HEK293 (cell line): ENCODE results near the gene PIP5KL1.
A peak's percentile ranks its signal among the peaks of the same experiment; 100 is the strongest.

Experiments
- CTCF ChIA-PET: fragments of 350-600 bp; formaldehyde crosslinking; extraction: SDS; loops from one replicate; lab custom pipeline; 2021; ENCODE audit warnings: antibody characterized with exemption; lab: Yijun Ruan, JAX
- POLR2A ChIA-PET: fragments of 300-600 bp; formaldehyde crosslinking; extraction: SDS; loops from one replicate; lab custom pipeline; 2020; ENCODE audit warnings: antibody characterized with exemption, inconsistent platforms; lab: Yijun Ruan, JAX
- H3K27ac ChIP-seq: fragments of 200-500 bp; sonication (Bioruptor generic); 2 replicates; pipeline ENCODE4 v1.5.1; 2014; ENCODE audit warnings: low read depth, low read length, control low read depth, inconsistent platforms; ENCODE audit errors: extremely low read depth
- H3K36me3 ChIP-seq, 2 experiments: fragments of 200-500 bp in 1 of 2; sonication (Bioruptor generic) in 1 of 2; 1 replicate in 1 of 2; 2 replicates in 1 of 2; pipeline ENCODE4 v1.5.1; 2014 to 2017; ENCODE audit warnings: inconsistent platforms in 2 of 2, low read length in 2 of 2; ENCODE audit not compliant: control insufficient read depth in 2 of 2, insufficient read depth in 1 of 2
- H3K4me1 ChIP-seq: fragments of 200-500 bp; sonication (Bioruptor generic); 2 replicates; pipeline ENCODE4 v1.5.1; 2014; ENCODE audit warnings: mild to moderate bottlenecking, low read length, inconsistent platforms; ENCODE audit not compliant: control insufficient read depth, insufficient read depth
- H3K4me3 ChIP-seq: 2 replicates; pipeline ENCODE4 v1.5.1; 2011; ENCODE audit warnings: low read depth, mild to moderate bottlenecking, control low read depth, low read length, moderate library complexity
- H3K9me3 ChIP-seq: fragments of 200-500 bp; sonication (Bioruptor generic); 2 replicates; pipeline ENCODE4 v1.5.1; 2014; ENCODE audit warnings: low read depth, low read length, inconsistent platforms; ENCODE audit not compliant: control insufficient read depth, insufficient read depth
- BCL11A ChIP-seq: fragments of 450-650 bp; formaldehyde crosslinking; IDR thresholded peaks from 2 replicates; pipeline ENCODE4 v1.5.1; 2016; ENCODE audit warnings: low read depth, missing biosample characterization, missing genetic modification characterization
- GLI2 ChIP-seq: fragments of 450-650 bp; formaldehyde crosslinking; IDR thresholded peaks from 2 replicates; pipeline ENCODE4; 2017; ENCODE audit warnings: missing biosample characterization, missing genetic modification characterization, low read depth, borderline replicate concordance
- KLF8 ChIP-seq: fragments of 450-650 bp; formaldehyde crosslinking; IDR thresholded peaks from 2 replicates; pipeline ENCODE4 v1.5.1; 2016; ENCODE audit warnings: missing biosample characterization, missing genetic modification characterization
- KLF9 ChIP-seq: fragments of 450-650 bp; formaldehyde crosslinking; IDR thresholded peaks from 2 replicates; pipeline ENCODE4 v1.5.1; 2016; ENCODE audit warnings: missing biosample characterization, missing genetic modification characterization, low read depth
- OVOL3 ChIP-seq: fragments of 450-650 bp; formaldehyde crosslinking; IDR thresholded peaks from 2 replicates; pipeline ENCODE4 v1.5.1; 2016; ENCODE audit warnings: missing biosample characterization, missing genetic modification characterization
- TRIM28 ChIP-seq: IDR thresholded peaks from 2 replicates; pipeline ENCODE4 v1.6.1; 2011; ENCODE audit warnings: low read length, control low read depth, borderline replicate concordance
- YY2 ChIP-seq: fragments of 450-650 bp; formaldehyde crosslinking; IDR thresholded peaks from 2 replicates; pipeline ENCODE4 v1.5.1; 2016; ENCODE audit warnings: missing biosample characterization, missing genetic modification characterization
- ZBTB44 ChIP-seq: fragments of 450-650 bp; IDR thresholded peaks from 2 replicates; pipeline ENCODE4 v1.5.1; 2018; ENCODE audit warnings: missing biosample characterization, mild to moderate bottlenecking, missing genetic modification characterization
- ZBTB6 ChIP-seq: fragments of 450-650 bp; formaldehyde crosslinking; IDR thresholded peaks from 2 replicates; pipeline ENCODE4 v1.5.1; 2017; ENCODE audit warnings: missing biosample characterization, missing genetic modification characterization
- ZEB2 ChIP-seq: fragments of 450-650 bp; formaldehyde crosslinking; IDR thresholded peaks from 2 replicates; pipeline ENCODE4 v1.5.1; 2016; ENCODE audit warnings: missing biosample characterization, missing genetic modification characterization
- ZFHX2 ChIP-seq: fragments of 450-650 bp; formaldehyde crosslinking; conservative IDR thresholded peaks from 2 replicates; pipeline ENCODE4 v1.5.1; 2016; ENCODE audit warnings: missing biosample characterization, missing genetic modification characterization
- ZFP69B ChIP-seq: fragments of 450-650 bp; formaldehyde crosslinking; IDR thresholded peaks from 2 replicates; pipeline ENCODE4 v1.5.1; 2016; ENCODE audit warnings: missing biosample characterization, missing genetic modification characterization
- ZNF114 ChIP-seq: fragments of 450-650 bp; formaldehyde crosslinking; IDR thresholded peaks from 2 replicates; pipeline ENCODE4 v1.5.0; 2017; ENCODE audit warnings: missing biosample characterization, missing genetic modification characterization
- ZNF133 ChIP-seq: fragments of 450-650 bp; formaldehyde crosslinking; IDR thresholded peaks from 2 replicates; pipeline ENCODE4 v1.5.1; 2016; ENCODE audit warnings: missing biosample characterization, missing genetic modification characterization
- ZNF214 ChIP-seq: fragments of 450-650 bp; formaldehyde crosslinking; IDR thresholded peaks from 2 replicates; pipeline ENCODE4 v1.5.1; 2017; ENCODE audit warnings: missing biosample characterization, mild to moderate bottlenecking, missing genetic modification characterization, borderline replicate concordance
- ZNF24 ChIP-seq: fragments of 450-650 bp; formaldehyde crosslinking; IDR thresholded peaks from 2 replicates; pipeline ENCODE4 v1.5.1; 2016; ENCODE audit warnings: missing biosample characterization, missing genetic modification characterization
- ZNF302 ChIP-seq: fragments of 450-650 bp; formaldehyde crosslinking; IDR thresholded peaks from 2 replicates; pipeline ENCODE4 v1.5.1; 2016; ENCODE audit warnings: missing biosample characterization, missing genetic modification characterization, low read depth
- ZNF362 ChIP-seq: fragments of 450-650 bp; formaldehyde crosslinking; IDR thresholded peaks from 2 replicates; pipeline ENCODE4 v1.5.1; 2016; ENCODE audit warnings: missing biosample characterization, missing genetic modification characterization
- ZNF416 ChIP-seq: fragments of 450-650 bp; formaldehyde crosslinking; IDR thresholded peaks from 2 replicates; pipeline ENCODE4 v1.5.1; 2016; ENCODE audit warnings: missing biosample characterization, missing genetic modification characterization
- ZNF488 ChIP-seq: fragments of 450-650 bp; formaldehyde crosslinking; IDR thresholded peaks from 2 replicates; pipeline ENCODE4 v1.5.1; 2016; ENCODE audit warnings: missing biosample characterization, missing genetic modification characterization
- ZNF549 ChIP-seq: fragments of 450-650 bp; IDR thresholded peaks from 2 replicates; pipeline ENCODE4 v1.5.1; 2018; ENCODE audit warnings: missing biosample characterization, missing genetic modification characterization, mild to moderate bottlenecking, inconsistent platforms, moderate library complexity
- ZNF555 ChIP-seq: fragments of 450-650 bp; formaldehyde crosslinking; conservative IDR thresholded peaks from 2 replicates; pipeline ENCODE4 v1.5.1; 2017; ENCODE audit warnings: missing biosample characterization, mild to moderate bottlenecking, missing genetic modification characterization, inconsistent platforms
- ZNF585B ChIP-seq: fragments of 450-650 bp; formaldehyde crosslinking; IDR thresholded peaks from 2 replicates; pipeline ENCODE4 v1.5.1; 2016; ENCODE audit warnings: missing biosample characterization, missing genetic modification characterization
- ZNF610 ChIP-seq: fragments of 450-650 bp; formaldehyde crosslinking; IDR thresholded peaks from 2 replicates; pipeline ENCODE4 v1.5.1; 2016; ENCODE audit warnings: missing biosample characterization, missing genetic modification characterization, borderline replicate concordance
- ZNF623 ChIP-seq: fragments of 450-650 bp; formaldehyde crosslinking; IDR thresholded peaks from 2 replicates; pipeline ENCODE4 v1.5.1; 2016; ENCODE audit warnings: missing biosample characterization, missing genetic modification characterization
- ZNF645 ChIP-seq: fragments of 450-650 bp; formaldehyde crosslinking; IDR thresholded peaks from 2 replicates; pipeline ENCODE4; 2016; ENCODE audit warnings: missing biosample characterization, missing genetic modification characterization
- ZNF664 ChIP-seq: fragments of 450-650 bp; formaldehyde crosslinking; IDR thresholded peaks from 2 replicates; pipeline ENCODE4 v1.5.1; 2016; ENCODE audit warnings: missing biosample characterization, missing genetic modification characterization
- ZNF792 ChIP-seq: fragments of 450-650 bp; formaldehyde crosslinking; IDR thresholded peaks from 2 replicates; pipeline ENCODE4 v1.5.1; 2016; ENCODE audit warnings: missing biosample characterization, missing genetic modification characterization

The PIP5KL1 gene

GRCh38 chr9:127937388-127938297 is 7.1 kb upstream of the PIP5KL1 start, which contains the start of gene DPM2 (continued):
- TF ChIP-seq ZNF362 (tag by site-specific recombination) (no peak), ZBTB6 (tag by site-specific recombination) (no peak), ZNF610 (tag by site-specific recombination) (no peak), GLI2 (tag by site-specific recombination) (no peak), ZNF24 (no peak; the same call in 1 of the 2 replicates), ZNF114 (tag by site-specific recombination) (no peak), ZNF585B (tag by site-specific recombination) (no peak), ZNF664 (tag by site-specific recombination) (no peak), KLF8 (tag by site-specific recombination) (peak; percentile 29; the same call in 1 of the 2 replicates), ZNF302 (tag by site-specific recombination) (no peak), YY2 (tag by site-specific recombination) (no peak)

GRCh38 chr9:127937056-127937387 is 6.4 kb upstream of the PIP5KL1 start:
- ChIA-PET CTCF (interaction anchor here (0.5 to 1.5 kb wide), 5 partner anchors 43 to 1189 kb away, joined by 3 to 7 read pairs (median 3); partner anchors contain the start of gene EEIG1), POLR2A (interaction anchor here (0.7 kb wide), 2 partner anchors 8 to 130 kb away, joined by 3 read pairs; partner anchors contain the start of gene NAIF1)
- H3K36me3 ChIP-seq = peaks cover 0 to 29% of the 10 kb centered on the region in 2 experiments; a peak in 1 of 3 replicates
- H3K27ac ChIP-seq = peak overlapping the region; percentile 45; the same call in 1 of the 2 replicates
- peak overlapping the region; percentile 58 for H3K4me3 ChIP-seq
- TF ChIP-seq ZNF623 (tag by site-specific recombination) (no peak), ZNF549 (tag by site-specific recombination) (no peak), ZFP69B (no peak), ZNF214 (tag by site-specific recombination) (no peak), BCL11A (tag by site-specific recombination) (no peak), ZNF555 (tag by site-specific recombination) (no peak), OVOL3 (no peak), TRIM28 (no peak), ZNF416 (no peak), ZEB2 (no peak)
- 0 out of 2 replicates have a peak, but pooled peaks cover 2% of the 10 kb centered on the region for H3K4me1 ChIP-seq
- H3K9me3 ChIP-seq = no peaks in the 10 kb centered on the region

- H3K36me3 ChIP-seq = peaks cover 0 to 27% of the 10 kb centered on the region in 2 experiments; a peak in 1 of 3 replicates
- H3K27ac ChIP-seq = no peak overlapping the region
- peak overlapping the region; percentile 58 for H3K4me3 ChIP-seq
- H3K9me3 ChIP-seq = no peaks in the 10 kb centered on the region
- 0 out of 2 replicates have a peak, but pooled peaks cover 4% of the 10 kb centered on the region for H3K4me1 ChIP-seq
- ChIA-PET POLR2A (no interaction called here), CTCF (interaction anchor here (0.7 to 1.5 kb wide), 4 partner anchors 19 to 1189 kb away, joined by 3 to 7 read pairs (median 3); no protein-coding TSS in a partner anchor)
- no peak for TF ChIP-seq ZFHX2 (tag by site-specific recombination)
- no peak for TF ChIP-seq ZNF792 (tag by site-specific recombination)
- no peak for TF ChIP-seq KLF9 (tag by site-specific recombination)
- TF ChIP-seq ZNF133 (tag by site-specific recombination) = no peak
- no peak for TF ChIP-seq ZNF645 (tag by site-specific recombination)
- no peak for TF ChIP-seq ZNF488 (tag by site-specific recombination)
- TF ChIP-seq ZBTB44 (tag by site-specific recombination) = no peak
- no peak for TF ChIP-seq OVOL3
These were observed 5.8 kb upstream of the PIP5KL1 start for GRCh38 chr9:127936347-127936852.
